M059J (cell line): ENCODE data around the gene PNPLA5. TPM values are rescaled to one million over a fixed set of nuclear protein-coding genes. Genes with fewer than 3 reads are reported as not detected.

Experiments
- DNase-seq: peaks from one replicate; pipeline ENCODE4 v3.0.0-alpha.2; 2012; ENCODE audit warnings: low read depth
- total RNA-seq: library from RNA; depleted of rRNA; stranded (reverse); fragments of >200 nt; shearing (Covaris generic); gene quantifications from 2 replicates; pipeline ENCODE4 v1.2.3, GENCODE V29; 2014; rRNA removed

Gene PNPLA5
- total RNA-seq, 1 experiment from 2014 or later: 0.05 TPM

GRCh38 chr22:43838571-43839307, 53.1 kb downstream of the PNPLA5 start:
- no peak for DNase-seq

- DNase-seq: no peak
These were observed 53.7 kb downstream of the PNPLA5 start for GRCh38 chr22:43838161-43838560.

- no peak for DNase-seq
These were observed 54.1 kb downstream of the PNPLA5 start for GRCh38 chr22:43837666-43838065.

DNA sequence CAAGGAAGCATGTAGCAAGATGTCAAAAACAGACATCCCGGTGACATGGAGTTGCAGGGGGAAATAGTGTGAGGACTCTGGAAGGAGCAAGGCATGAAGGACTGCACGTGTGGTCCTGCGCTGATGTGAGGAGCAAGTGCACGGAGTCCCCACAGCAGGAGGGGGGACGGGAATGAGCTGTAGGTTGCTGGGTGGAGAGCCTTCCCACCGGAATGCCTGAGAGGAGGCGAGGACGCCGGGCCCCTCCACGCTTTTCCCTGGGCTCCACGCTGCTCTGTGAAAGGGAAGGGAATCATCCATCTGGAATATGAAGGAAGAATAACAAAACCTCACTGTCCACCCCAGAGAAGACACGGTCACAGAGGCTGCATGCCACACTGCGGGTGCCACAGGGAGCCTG, 56.1 kb downstream of the PNPLA5 start:
- DNase-seq: no peak

DNA sequence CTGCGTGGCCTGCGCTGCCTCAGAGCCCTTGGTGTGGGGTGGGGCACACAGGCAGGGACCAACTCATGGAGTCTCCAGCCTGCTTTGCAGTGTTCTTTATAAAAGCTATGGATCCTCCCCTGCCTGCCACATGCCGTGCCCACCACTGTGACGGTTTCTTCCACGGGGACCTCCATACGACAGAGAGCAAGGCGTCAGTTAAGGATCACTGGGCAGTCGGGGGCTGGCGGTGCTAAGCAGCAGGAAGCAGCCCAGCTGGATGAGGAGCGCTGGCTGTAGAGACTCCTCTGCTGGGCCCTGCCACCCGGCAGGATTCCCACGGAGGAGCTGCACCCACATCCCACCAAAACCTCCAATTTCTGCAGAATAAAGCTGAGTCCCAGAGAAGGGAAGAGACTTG, 56.6 kb downstream of the PNPLA5 start:
- DNase-seq: no peak

GRCh38 chr22:43833286-43834240, 58.2 kb downstream of the PNPLA5 start:
- DNase-seq: no peak

GRCh38 chr22:43832393-43833265, 59.2 kb downstream of the PNPLA5 start:
- no peak for DNase-seq

- DNase-seq: no peak
These were observed 60.0 kb downstream of the PNPLA5 start for GRCh38 chr22:43831561-43832392.

- DNase-seq: no peak
These were observed 60.8 kb downstream of the PNPLA5 start for GRCh38 chr22:43830931-43831560.

GRCh38 chr22:43829904-43830851, 61.6 kb downstream of the PNPLA5 start:
- DNase-seq: no peak

Other genes with a start within 250 kb of the PNPLA5 start
- gene EFCAB6, start 79.7 kb downstream of the PNPLA5 start, total RNA-seq: 0.54 TPM in 1 of 2 replicates, not detected in the other
- gene SULT4A1, start 29.5 kb downstream of the PNPLA5 start, total RNA-seq: not detected in 2 replicates
- 9.4 and 11.8 TPM in 2 replicates for gene PNPLA3, start 31.8 kb upstream of the PNPLA5 start, total RNA-seq
- 30.0 and 40.8 TPM in 2 replicates for gene SAMM50, start 63.4 kb upstream of the PNPLA5 start, total RNA-seq
- 0.15 TPM in 1 of 2 replicates, not detected in the other for gene PARVB, start 132.3 kb upstream of the PNPLA5 start, total RNA-seq